ENCODE measurements around the gene NTRK1.
A peak's percentile ranks its signal among the peaks of the same experiment; 100 is the strongest.

- TF ChIP-seq, protein P1, sequence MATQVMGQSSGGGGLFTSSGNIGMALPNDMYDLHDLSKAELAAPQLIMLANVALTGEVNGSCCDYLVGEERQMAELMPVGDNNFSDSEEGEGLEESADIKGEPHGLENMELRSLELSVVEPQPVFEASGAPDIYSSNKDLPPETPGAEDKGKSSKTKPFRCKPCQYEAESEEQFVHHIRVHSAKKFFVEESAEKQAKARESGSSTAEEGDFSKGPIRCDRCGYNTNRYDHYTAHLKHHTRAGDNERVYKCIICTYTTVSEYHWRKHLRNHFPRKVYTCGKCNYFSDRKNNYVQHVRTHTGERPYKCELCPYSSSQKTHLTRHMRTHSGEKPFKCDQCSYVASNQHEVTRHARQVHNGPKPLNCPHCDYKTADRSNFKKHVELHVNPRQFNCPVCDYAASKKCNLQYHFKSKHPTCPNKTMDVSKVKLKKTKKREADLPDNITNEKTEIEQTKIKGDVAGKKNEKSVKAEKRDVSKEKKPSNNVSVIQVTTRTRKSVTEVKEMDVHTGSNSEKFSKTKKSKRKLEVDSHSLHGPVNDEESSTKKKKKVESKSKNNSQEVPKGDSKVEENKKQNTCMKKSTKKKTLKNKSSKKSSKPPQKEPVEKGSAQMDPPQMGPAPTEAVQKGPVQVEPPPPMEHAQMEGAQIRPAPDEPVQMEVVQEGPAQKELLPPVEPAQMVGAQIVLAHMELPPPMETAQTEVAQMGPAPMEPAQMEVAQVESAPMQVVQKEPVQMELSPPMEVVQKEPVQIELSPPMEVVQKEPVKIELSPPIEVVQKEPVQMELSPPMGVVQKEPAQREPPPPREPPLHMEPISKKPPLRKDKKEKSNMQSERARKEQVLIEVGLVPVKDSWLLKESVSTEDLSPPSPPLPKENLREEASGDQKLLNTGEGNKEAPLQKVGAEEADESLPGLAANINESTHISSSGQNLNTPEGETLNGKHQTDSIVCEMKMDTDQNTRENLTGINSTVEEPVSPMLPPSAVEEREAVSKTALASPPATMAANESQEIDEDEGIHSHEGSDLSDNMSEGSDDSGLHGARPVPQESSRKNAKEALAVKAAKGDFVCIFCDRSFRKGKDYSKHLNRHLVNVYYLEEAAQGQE (tag by site-specific recombination; IDR thresholded peaks at IDR 0.05), result no peak
- TF ChIP-seq MYNN (tag by site-specific recombination; IDR thresholded peaks at IDR 0.05; ENCODE audit: borderline replicate concordance), result no peak
- no peak for TF ChIP-seq ZNF350 (tag by site-specific recombination; IDR thresholded peaks at IDR 0.05)
- TF ChIP-seq HOXA7 (CRISPR knock-in tag; IDR thresholded peaks at IDR 0.05; ENCODE audit: borderline replicate concordance), result no peak
- TF ChIP-seq, protein P2, sequence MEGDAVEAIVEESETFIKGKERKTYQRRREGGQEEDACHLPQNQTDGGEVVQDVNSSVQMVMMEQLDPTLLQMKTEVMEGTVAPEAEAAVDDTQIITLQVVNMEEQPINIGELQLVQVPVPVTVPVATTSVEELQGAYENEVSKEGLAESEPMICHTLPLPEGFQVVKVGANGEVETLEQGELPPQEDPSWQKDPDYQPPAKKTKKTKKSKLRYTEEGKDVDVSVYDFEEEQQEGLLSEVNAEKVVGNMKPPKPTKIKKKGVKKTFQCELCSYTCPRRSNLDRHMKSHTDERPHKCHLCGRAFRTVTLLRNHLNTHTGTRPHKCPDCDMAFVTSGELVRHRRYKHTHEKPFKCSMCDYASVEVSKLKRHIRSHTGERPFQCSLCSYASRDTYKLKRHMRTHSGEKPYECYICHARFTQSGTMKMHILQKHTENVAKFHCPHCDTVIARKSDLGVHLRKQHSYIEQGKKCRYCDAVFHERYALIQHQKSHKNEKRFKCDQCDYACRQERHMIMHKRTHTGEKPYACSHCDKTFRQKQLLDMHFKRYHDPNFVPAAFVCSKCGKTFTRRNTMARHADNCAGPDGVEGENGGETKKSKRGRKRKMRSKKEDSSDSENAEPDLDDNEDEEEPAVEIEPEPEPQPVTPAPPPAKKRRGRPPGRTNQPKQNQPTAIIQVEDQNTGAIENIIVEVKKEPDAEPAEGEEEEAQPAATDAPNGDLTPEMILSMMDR (tag by site-specific recombination; IDR thresholded peaks at IDR 0.05), result peak; percentile 68
- 0 out of 2 replicates have a peak, but pooled peaks have one; percentile 19 for TF ChIP-seq ZXDB (tag by site-specific recombination; IDR thresholded peaks at IDR 0.05)
- TF ChIP-seq, protein P3, sequence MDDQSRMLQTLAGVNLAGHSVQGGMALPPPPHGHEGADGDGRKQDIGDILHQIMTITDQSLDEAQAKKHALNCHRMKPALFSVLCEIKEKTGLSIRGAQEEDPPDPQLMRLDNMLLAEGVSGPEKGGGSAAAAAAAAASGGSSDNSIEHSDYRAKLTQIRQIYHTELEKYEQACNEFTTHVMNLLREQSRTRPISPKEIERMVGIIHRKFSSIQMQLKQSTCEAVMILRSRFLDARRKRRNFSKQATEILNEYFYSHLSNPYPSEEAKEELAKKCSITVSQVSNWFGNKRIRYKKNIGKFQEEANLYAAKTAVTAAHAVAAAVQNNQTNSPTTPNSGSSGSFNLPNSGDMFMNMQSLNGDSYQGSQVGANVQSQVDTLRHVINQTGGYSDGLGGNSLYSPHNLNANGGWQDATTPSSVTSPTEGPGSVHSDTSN (CRISPR knock-in tag; IDR thresholded peaks at IDR 0.05), result no peak
These were observed 29.3 kb downstream of the NTRK1 start for GRCh38 chr1:156889802-156890580.

Measured in HEK293 (cell line).